LNCAP (cell line): ENCODE measurements around the gene PRKAR1A.

Experiments
- CTCF ChIP-seq: fragments of 450-650 bp; IDR thresholded peaks from 2 replicates; pipeline ENCODE4 v1.5.1; 2017; ENCODE audit warnings: mild to moderate bottlenecking

The PRKAR1A gene

DNA sequence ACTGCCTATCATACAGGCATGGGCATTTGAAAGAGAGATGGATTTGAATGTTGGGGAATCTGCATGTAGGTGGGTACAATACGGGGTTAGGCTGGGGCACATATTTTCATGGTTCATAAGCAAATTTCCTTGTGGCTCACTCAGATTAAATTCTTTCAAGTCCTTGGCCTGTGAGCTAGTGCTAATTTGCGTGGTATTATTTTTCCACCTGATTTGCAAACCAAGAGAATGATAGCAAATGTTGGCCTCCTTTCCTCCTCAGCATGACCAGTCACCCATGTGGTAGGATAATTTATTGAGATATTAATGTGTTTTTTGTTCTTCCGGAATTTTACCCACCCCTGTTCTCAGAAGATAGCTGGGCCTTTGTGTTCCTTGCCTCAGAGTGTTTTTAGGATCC, 66.0 kb downstream of the PRKAR1A start:
- no peak for TF ChIP-seq CTCF

GRCh38 chr17:68579194-68579927, 67.1 kb downstream of the PRKAR1A start:
- TF ChIP-seq CTCF, result no peak

GRCh38 chr17:68580236-68580770, 68.1 kb downstream of the PRKAR1A start:
- no peak for TF ChIP-seq CTCF

- TF ChIP-seq CTCF, result no peak
These were observed 69.8 kb downstream of the PRKAR1A start for GRCh38 chr17:68581863-68582645.

GRCh38 chr17:68584581-68585303, 72.5 kb downstream of the PRKAR1A start:
- no peak for TF ChIP-seq CTCF

DNA sequence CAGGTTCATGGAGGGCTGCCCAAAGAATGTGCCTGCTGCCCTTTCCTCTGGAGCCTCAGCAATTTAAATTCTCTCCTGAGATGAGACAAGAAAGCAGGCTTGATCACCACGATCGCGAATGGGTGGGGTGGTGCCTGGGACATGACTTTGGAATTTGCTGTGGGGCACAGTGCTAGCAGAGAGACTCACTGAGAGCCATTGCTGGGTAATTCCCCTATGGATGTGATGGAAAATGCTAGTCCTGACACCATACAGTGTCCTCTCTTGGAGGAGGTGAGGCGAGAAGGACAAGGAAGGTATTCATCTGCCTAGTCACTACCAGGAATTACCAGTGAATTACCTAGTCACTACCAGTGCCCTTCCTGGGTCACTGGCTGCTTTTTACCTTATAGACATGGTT, 73.4 kb downstream of the PRKAR1A start:
- no peak for TF ChIP-seq CTCF

- no peak for TF ChIP-seq CTCF
These were observed 74.8 kb downstream of the PRKAR1A start for GRCh38 chr17:68587026-68587425.
